Heart left ventricle (tissue), 16 donors: Measurements from ENCODE around the gene FAM163B. TPM values are rescaled to one million over a fixed set of nuclear protein-coding genes. Genes with fewer than 3 reads are reported as not detected.
"Not testable (repeated sequence)": the region's sequence is repeated elsewhere in the genome, so short reads cannot be mapped to it uniquely, and the experiment has no call there.

Source experiments
- ATAC-seq, 4 donors: fragments of 200-7000 bp; cut with Tn5 transposase; one replicate each; pipeline ENCODE4 v1.9.1; 2020 to 2022; ENCODE audit warnings: moderate library complexity in 4 of 4, mild to moderate bottlenecking in 3 of 4, moderate number of reproducible peaks in 1 of 4
- DNase-seq, 5 donors: peaks; one replicate each; pipeline ENCODE4 v3.0.0-alpha.2; 2020
- H3K27ac ChIP-seq, 12 donors: fragments of 200-600 bp; sonication (generic) in 4 of 12; one replicate each; pipeline versions ENCODE4 v1.5.0 to v1.8.0; 2016 to 2022; ENCODE audit warnings: mild to moderate bottlenecking in 2 of 12
- H3K27me3 ChIP-seq, 9 donors: fragments of 200-600 bp; sonication (generic) in 2 of 9; one replicate each; pipeline versions ENCODE4 v1.5.1 to v1.8.0; 2016 to 2022; ENCODE audit warnings: mild to moderate bottlenecking in 3 of 9
- H3K36me3 ChIP-seq, 9 donors: fragments of 200-600 bp; sonication (generic) in 2 of 9; one replicate each; pipeline versions ENCODE4 v1.5.0 to v1.8.0; 2018 to 2022; ENCODE audit warnings: mild to moderate bottlenecking in 2 of 9
- H3K4me1 ChIP-seq, 12 donors: fragments of 200-600 bp; sonication (generic) in 4 of 12; one replicate each; pipeline versions ENCODE4 v1.5.0 to v1.8.0; 2016 to 2022; ENCODE audit warnings: mild to moderate bottlenecking in 3 of 12
- H3K4me3 ChIP-seq, 12 donors: fragments of 200-600 bp; sonication (generic) in 4 of 12; one replicate each; pipeline versions ENCODE4 v1.5.0 to v1.8.0; 2017 to 2022; ENCODE audit warnings: mild to moderate bottlenecking in 9 of 12, moderate library complexity in 4 of 12
- H3K9me3 ChIP-seq, 12 donors: fragments of 200-600 bp; sonication (generic) in 4 of 12; one replicate each; pipeline versions ENCODE4 v1.5.0 to v1.8.0; 2016 to 2022; ENCODE audit warnings: mild to moderate bottlenecking in 1 of 12
- POLR2A ChIP-seq, 2 donors: fragments of 450-650 bp; IDR thresholded peaks; one replicate each; pipeline ENCODE4 v1.6.1; 2017; ENCODE audit warnings: antibody characterized with exemption in 2 of 2, mild to moderate bottlenecking in 2 of 2, moderate library complexity in 2 of 2
- WGBS, 4 donors: extraction: QIAGEN DNeasy Blood & Tissue Kit in 2 of 4; methylation state at CpG; one replicate each; pipeline versions ENCODE4 v1.1.5 to v1.1.7; 2013 to 2018; 5-methylcytosine and 5-hydroxymethylcytosine counted together
- intact Hi-C, 10 donors: fragments of 100-400 bp; cut with DNase I; formaldehyde crosslinking; loops; one replicate each; pipeline versions ENCODE4 v1.11.1 to v1.14.2; 2022
- polyA plus RNA-seq, 2 donors: library from polyadenylated mRNA; stranded (reverse); fragments of 200-250 nt; gene quantifications; one replicate each; pipeline ENCODE4 v1.2.3, GENCODE V29; 2013
- total RNA-seq, 9 donors: library from RNA; depleted of rRNA in 2 of 9; stranded (reverse); fragments of >200 nt in 2 of 9; fragmentation: NEBNext Ultra II Directional in 3 of 9; extraction: Animal tissue kit (Norgen Biotek cat#: 25700) in 3 of 9; gene quantifications; one replicate each; pipeline versions ENCODE4 v1.1.0 to v1.2.4, GENCODE V29; 2016 to 2023
- TF ChIP-seq, protein P1 (sequence below), 12 donors: fragments of 200-600 bp; sonication (generic) in 4 of 12; IDR thresholded peaks; one replicate each; pipeline versions ENCODE4 v1.5.0 to v1.8.0; 2018 to 2022; ENCODE audit warnings: antibody characterized with exemption in 12 of 12, mild to moderate bottlenecking in 5 of 12
- donor health status: ischemic (EF 13 %, LVEDD 7.1; RV severe dilation, severe dysfunction).
- donor health status: healthy with polysubstance abuse.
- donor health status: DM: no; HTN: yes; CAD: no.
- donor health status: DM: no; HTN: no; CAD: no.
- donor health status: ischemic (EF 25% LVEDD 6.9; RV normal size, moderate dysfunction).
- donor health status: ischemic (EF 25% LVEDD 5.7; RV mildly dilated, moderate dysfunction).
- donor health status: healthy.
- donor health status: DM: yes; HTN: yes; CAD: no.
- donor health status: ischemic (EF 35%, LVEDD 5.7; RV mildly dilated, moderate dysfunction).
- donor health status: nonischemic (EF 11% LVEDD 7.7; RV severe dilation, severe dysfunction).
- donor health status: DM: yes; HTN: yes; CAD: no.
- donor health status: PGD.
- donor health status: ischemic (EF 29% LVEDD 5.4; RV normal size, mild dysfunction).
- donor health status: nonischemic (EF 23%, LVEDD 6.1; RV moderate dilation, normal function).

The FAM163B gene
- total and polyA plus RNA-seq, 11 donors = 0.08 TPM; not detected in 10

DNA sequence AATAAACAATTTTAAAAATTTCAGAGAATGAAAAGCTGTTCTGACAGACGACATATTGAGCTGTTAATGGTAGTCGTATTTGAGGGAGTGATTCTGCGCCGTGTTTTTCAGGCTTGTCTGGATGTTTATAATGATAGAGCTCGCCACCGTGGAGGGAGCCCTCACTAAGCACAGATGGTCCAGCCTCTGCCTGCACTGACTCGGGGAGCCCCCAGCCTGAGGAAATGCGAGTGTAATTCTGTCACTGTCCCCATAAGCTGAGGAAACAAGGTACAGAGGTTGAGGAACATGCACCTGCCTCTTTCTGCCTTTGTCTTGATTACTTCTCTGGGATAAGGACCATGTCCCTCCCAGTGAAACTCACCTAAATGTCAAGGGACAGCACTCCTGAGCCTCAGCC is 19.6 kb upstream of the FAM163B start:
- intact Hi-C loops = no loop called here
- WGBS, 4 donors = 79 to 88% (median 81%) methylated on average over 8 of the region's 8 CpGs
- Histone ChIP-seq H3K36me3 (no peaks in the 10 kb centered on the region), H3K27ac (no peak overlapping the region), H3K4me3 (no peak overlapping the region), H3K27me3 (peaks cover 0 to 10% (median 0%) of the 10 kb centered on the region in 9 donors), H3K9me3 (peaks cover 0 to 19% (median 4%) of the 10 kb centered on the region in 12 donors), H3K4me1 (no peaks in the 10 kb centered on the region)
- ATAC-seq (no peak), DNase-seq (no peak)
- TF ChIP-seq POLR2A (IDR thresholded peaks at IDR 0.05) = no peak
- TF ChIP-seq, protein P1, sequence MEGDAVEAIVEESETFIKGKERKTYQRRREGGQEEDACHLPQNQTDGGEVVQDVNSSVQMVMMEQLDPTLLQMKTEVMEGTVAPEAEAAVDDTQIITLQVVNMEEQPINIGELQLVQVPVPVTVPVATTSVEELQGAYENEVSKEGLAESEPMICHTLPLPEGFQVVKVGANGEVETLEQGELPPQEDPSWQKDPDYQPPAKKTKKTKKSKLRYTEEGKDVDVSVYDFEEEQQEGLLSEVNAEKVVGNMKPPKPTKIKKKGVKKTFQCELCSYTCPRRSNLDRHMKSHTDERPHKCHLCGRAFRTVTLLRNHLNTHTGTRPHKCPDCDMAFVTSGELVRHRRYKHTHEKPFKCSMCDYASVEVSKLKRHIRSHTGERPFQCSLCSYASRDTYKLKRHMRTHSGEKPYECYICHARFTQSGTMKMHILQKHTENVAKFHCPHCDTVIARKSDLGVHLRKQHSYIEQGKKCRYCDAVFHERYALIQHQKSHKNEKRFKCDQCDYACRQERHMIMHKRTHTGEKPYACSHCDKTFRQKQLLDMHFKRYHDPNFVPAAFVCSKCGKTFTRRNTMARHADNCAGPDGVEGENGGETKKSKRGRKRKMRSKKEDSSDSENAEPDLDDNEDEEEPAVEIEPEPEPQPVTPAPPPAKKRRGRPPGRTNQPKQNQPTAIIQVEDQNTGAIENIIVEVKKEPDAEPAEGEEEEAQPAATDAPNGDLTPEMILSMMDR (IDR thresholded peaks at IDR 0.05) = no peak

DNA sequence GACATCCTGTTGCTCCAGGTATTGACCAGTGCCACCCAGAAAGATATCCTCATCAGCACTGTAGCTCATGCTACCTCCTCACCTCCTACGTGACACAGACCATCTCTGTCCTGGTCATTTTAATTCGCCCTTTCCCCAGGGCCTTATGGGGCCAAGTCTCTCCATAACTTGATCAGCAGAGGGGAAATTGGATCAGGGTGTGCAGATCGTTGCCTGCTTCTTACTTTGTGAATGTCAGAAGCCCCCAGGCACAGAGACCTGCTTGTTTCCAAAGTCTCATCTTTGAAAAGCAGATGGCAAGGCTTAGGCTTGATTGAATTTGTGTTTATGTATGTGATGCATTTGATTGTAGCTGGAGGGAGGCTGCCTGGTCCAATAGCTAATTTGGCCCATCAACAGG is 18.2 kb upstream of the FAM163B start:
- no peak for DNase-seq
- Histone ChIP-seq H3K4me1 (no peaks in the 10 kb centered on the region), H3K9me3 (peaks cover 0 to 19% (median 4%) of the 10 kb centered on the region in 12 donors), H3K27me3 (peaks cover 0 to 20% (median 3%) of the 10 kb centered on the region in 9 donors), H3K4me3 (no peak overlapping the region), H3K27ac (no peak overlapping the region), H3K36me3 (no peaks in the 10 kb centered on the region)
- no peak for ATAC-seq
- TF ChIP-seq POLR2A (IDR thresholded peaks at IDR 0.05) = no peak
- TF ChIP-seq, protein P1 (IDR thresholded peaks at IDR 0.05) = no peak
- WGBS, 4 donors = 65 to 80% (median 76%) methylated on average over 3 of the region's 3 CpGs
- intact Hi-C loops = no loop called here

DNA sequence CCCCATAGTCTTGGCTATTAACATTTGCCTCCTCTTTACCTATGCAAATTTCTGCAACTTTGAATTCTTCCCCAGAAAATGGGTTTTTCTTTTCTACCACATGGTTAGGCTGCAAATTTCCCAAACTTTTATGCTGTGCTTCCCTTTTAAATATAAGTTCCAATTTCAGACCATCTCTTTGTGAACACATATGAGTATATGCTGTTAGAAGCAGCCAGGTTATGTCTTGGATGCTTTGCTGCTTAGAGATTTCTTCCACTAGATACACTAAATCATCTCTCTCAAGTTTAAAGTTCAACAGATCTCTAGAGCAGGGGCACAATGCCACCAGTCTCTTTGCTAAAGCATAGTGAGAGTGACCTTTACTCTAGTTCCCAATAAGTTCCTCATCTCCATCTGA is 16.8 kb upstream of the FAM163B start:
- peaks cover 0 to 29% (median 6%) of the 10 kb centered on the region in 9 donors for H3K27me3 ChIP-seq

DNA sequence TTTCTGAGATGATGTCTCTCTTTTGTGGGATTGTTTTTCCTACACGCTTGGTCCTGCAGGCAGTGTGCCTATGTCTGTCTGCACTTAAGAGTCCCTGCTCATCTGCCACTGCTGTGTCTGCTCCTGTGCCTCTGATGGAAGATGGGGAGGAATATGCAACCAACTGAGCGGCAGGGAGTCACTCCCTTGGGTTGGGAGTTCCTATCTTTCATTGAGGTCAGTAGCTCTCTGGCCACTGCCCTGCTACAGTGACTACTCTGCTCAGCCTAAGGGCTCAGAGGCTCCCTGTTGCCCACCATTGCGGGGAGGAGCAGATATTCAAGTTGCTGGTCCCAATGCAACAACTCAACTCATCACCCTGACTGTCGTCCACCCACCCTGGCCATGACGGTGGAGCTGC is 13.4 kb upstream of the FAM163B start:
- DNase-seq = no peak

More for the DNA sequence above, 16.8 kb upstream of the FAM163B start:
- H3K36me3 ChIP-seq, H3K27ac ChIP-seq, intact Hi-C loops, ATAC-seq, H3K4me1 ChIP-seq, H3K4me3 ChIP-seq, DNase-seq: not testable (repeated sequence)
- peaks cover 0 to 19% (median 4%) of the 10 kb centered on the region in 12 donors for H3K9me3 ChIP-seq

More for the DNA sequence above, 13.4 kb upstream of the FAM163B start:
- TF ChIP-seq, protein P1 (IDR thresholded peaks at IDR 0.05) = no peak
- no peak for TF ChIP-seq POLR2A (IDR thresholded peaks at IDR 0.05)
- Histone ChIP-seq H3K9me3 (peaks cover 0 to 19% (median 4%) of the 10 kb centered on the region in 12 donors), H3K27ac (no peak overlapping the region), H3K27me3 (peaks cover 0 to 48% (median 8%) of the 10 kb centered on the region in 9 donors), H3K36me3 (no peaks in the 10 kb centered on the region), H3K4me1 (no peaks in the 10 kb centered on the region), H3K4me3 (no peak overlapping the region)
- 43 to 72% (median 47%) methylated on average over 4 to 5 of the region's 5 CpGs for WGBS, 4 donors
- intact Hi-C loops = no loop called here
- ATAC-seq = no peak
